A549 (cell line): ENCODE data around the gene WBP11. TPM values are rescaled to one million over a fixed set of nuclear protein-coding genes. Genes with fewer than 3 reads are reported as not detected.

Source experiments
- ATAC-seq, 2 experiments: fragments of 200-7000 bp in 1 of 2; fragments of >200 bp in 1 of 2; cut with Nextera tagmentation in 1 of 2; cut with Tn5 transposase in 1 of 2; 3 replicates each; pipeline versions ENCODE4 v1.8.0 to v1.9.1; 2018 to 2020; ENCODE audit warnings: mild to moderate bottlenecking in 1 of 2, moderate library complexity in 1 of 2
- CTCF ChIA-PET: fragments of 300-600 bp; sonication (Branson Sonifier 250); formaldehyde crosslinking; extraction: SDS; loops from one replicate; lab custom pipeline; 2021; ENCODE audit warnings: antibody characterized with exemption, inconsistent platforms; lab: Yijun Ruan, JAX
- POLR2A ChIA-PET: fragments of 350-600 bp; formaldehyde crosslinking; extraction: SDS; loops from one replicate; lab custom pipeline; 2021; ENCODE audit warnings: antibody characterized with exemption, inconsistent platforms; lab: Yijun Ruan, JAX
- DNase-seq, 2 experiments: peaks; one replicate each; pipeline versions ENCODE4 v3.0.0 to v3.0.0-alpha.2; 2011 to 2016; ENCODE audit warnings: low read depth in 1 of 2, low spot score in 1 of 2
- FAIRE-seq: peaks from 2 replicates; lab custom pipeline; 2011; peaks lifted over from hg19 to GRCh38; lab: Jason Lieb, UNC
- H3K27ac ChIP-seq, 2 experiments: fragments of >200 bp; sonication (Bioruptor Twin); formaldehyde crosslinking; 3 replicates each; pipeline ENCODE4 v1.5.1; 2016 to 2017
- H3K4me1 ChIP-seq: fragments of >200 bp; sonication (Bioruptor Twin); formaldehyde crosslinking; 3 replicates; pipeline ENCODE4 v1.6.1; 2016
- H3K4me2 ChIP-seq: fragments of >200 bp; sonication (Bioruptor Twin); formaldehyde crosslinking; 3 replicates; pipeline ENCODE4 v1.6.1; 2016
- H3K4me3 ChIP-seq: fragments of >200 bp; sonication (Bioruptor Twin); formaldehyde crosslinking; 3 replicates; pipeline ENCODE4 v1.5.1; 2016
- H3K9me3 ChIP-seq: fragments of >200 bp; sonication (Bioruptor Twin); formaldehyde crosslinking; 3 replicates; pipeline ENCODE4 v1.6.1; 2016
- BCL3 ChIP-seq: fragments of >200 bp; sonication (Bioruptor Twin); formaldehyde crosslinking; IDR thresholded peaks from 3 replicates; pipeline ENCODE4 v1.6.1; 2016
- BHLHE40 ChIP-seq: IDR thresholded peaks from 2 replicates; pipeline ENCODE4 v1.6.1; 2012; ENCODE audit warnings: low read depth, low read length, inconsistent platforms
- CBX8 ChIP-seq: fragments of 200-600 bp; sonication (generic); IDR thresholded peaks from 2 replicates; pipeline ENCODE4 v1.6.1; 2016
- CEBPB ChIP-seq, 2 experiments: fragments of >200 bp in 1 of 2; sonication (Bioruptor Twin) in 1 of 2; formaldehyde crosslinking in 1 of 2; IDR thresholded peaks; 2 replicates each; pipeline ENCODE4 v1.6.1; 2012 to 2016
- E2F6 ChIP-seq: IDR thresholded peaks from 2 replicates; pipeline ENCODE4 v1.6.1; 2012; ENCODE audit warnings: low read depth, borderline replicate concordance
- EP300 ChIP-seq, 2 experiments: fragments of >200 bp; sonication (Bioruptor Twin); formaldehyde crosslinking; IDR thresholded peaks; 2 replicates in 1 of 2; 3 replicates in 1 of 2; pipeline ENCODE4 v1.6.1; 2016 to 2017
- FOSB ChIP-seq: fragments of 250-450 bp; sonication (Bioruptor Pico); IDR thresholded peaks from 2 replicates; pipeline ENCODE4 v1.5.0; 2020; ENCODE audit warnings: mild to moderate bottlenecking, moderate library complexity
- FOXS1 ChIP-seq: fragments of 250-450 bp; sonication (Bioruptor Pico); IDR thresholded peaks from 2 replicates; pipeline ENCODE4 v1.5.0; 2020; ENCODE audit warnings: mild to moderate bottlenecking, moderate library complexity
- GATA3 ChIP-seq: IDR thresholded peaks from 2 replicates; pipeline ENCODE4 v1.6.1; 2012; ENCODE audit warnings: borderline replicate concordance
- HES2 ChIP-seq: fragments of >200 bp; sonication (Bioruptor Twin); formaldehyde crosslinking; IDR thresholded peaks from 2 replicates; pipeline ENCODE4 v1.6.1; 2016
- HMGXB4 ChIP-seq: fragments of 250-450 bp; sonication (Bioruptor Pico); IDR thresholded peaks from 2 replicates; pipeline ENCODE4 v1.5.0; 2021; ENCODE audit warnings: mild to moderate bottlenecking, moderate library complexity, borderline replicate concordance
- HOXA7 ChIP-seq: fragments of 250-450 bp; sonication (Bioruptor Pico); IDR thresholded peaks from 2 replicates; pipeline ENCODE4 v1.5.0; 2020; ENCODE audit warnings: mild to moderate bottlenecking, moderate library complexity
- JUN ChIP-seq, 2 experiments: fragments of >200 bp; sonication (Bioruptor Twin); formaldehyde crosslinking; IDR thresholded peaks; 2 replicates in 1 of 2; 3 replicates in 1 of 2; pipeline ENCODE4 v1.6.1; 2016 to 2017
- KDM5A ChIP-seq: fragments of 200-600 bp; sonication (generic); IDR thresholded peaks from 2 replicates; pipeline ENCODE4 v1.6.1; 2016; ENCODE audit warnings: antibody characterized with exemption, mild to moderate bottlenecking
- MYC ChIP-seq: IDR thresholded peaks from 2 replicates; pipeline ENCODE4 v1.6.1; 2012; ENCODE audit warnings: mild to moderate bottlenecking, inconsistent platforms, low read length, improper control_type of control experiment, borderline replicate concordance
- NFE2L2 ChIP-seq: fragments of 150-350 bp; conservative IDR thresholded peaks from 2 replicates; pipeline ENCODE4 v1.6.1; 2014; ENCODE audit warnings: low read length
- NPAS2 ChIP-seq: fragments of 250-450 bp; sonication (Bioruptor Pico); IDR thresholded peaks from 2 replicates; pipeline ENCODE4 v1.8.0; 2022; ENCODE audit warnings: mild to moderate bottlenecking, moderate library complexity, borderline replicate concordance
- PHF8 ChIP-seq: fragments of 200-600 bp; sonication (generic); IDR thresholded peaks from 2 replicates; pipeline ENCODE4 v1.6.1; 2016; ENCODE audit warnings: low read depth, mild to moderate bottlenecking, antibody characterized with exemption, moderate library complexity, borderline replicate concordance
- POLR2A ChIP-seq: IDR thresholded peaks from 2 replicates; pipeline ENCODE4 v1.6.1; 2012; ENCODE audit warnings: mild to moderate bottlenecking, low read length
- RAD21 ChIP-seq, 2 experiments: fragments of >200 bp in 1 of 2; sonication (Bioruptor Twin) in 1 of 2; formaldehyde crosslinking in 1 of 2; IDR thresholded peaks in 1 of 2; conservative IDR thresholded peaks in 1 of 2; 2 replicates in 1 of 2; 3 replicates in 1 of 2; pipeline ENCODE4 v1.6.1; 2012 to 2018; ENCODE audit warnings: inconsistent platforms in 1 of 2
- RARB ChIP-seq: fragments of 250-450 bp; sonication (Bioruptor Pico); IDR thresholded peaks from 2 replicates; pipeline ENCODE4 v1.8.0; 2021; ENCODE audit warnings: mild to moderate bottlenecking, moderate library complexity
- RCOR1 ChIP-seq: fragments of 150-350 bp; IDR thresholded peaks from 2 replicates; pipeline ENCODE4 v1.6.1; 2014; ENCODE audit warnings: antibody characterized with exemption, low read length, low read depth
- REST ChIP-seq: fragments of 200-600 bp; sonication (generic); IDR thresholded peaks from 2 replicates; pipeline ENCODE4 v1.6.1; 2016; ENCODE audit warnings: antibody characterized with exemption, mild to moderate bottlenecking, moderate library complexity
- TFCP2L1 ChIP-seq: fragments of 250-450 bp; sonication (Bioruptor Pico); IDR thresholded peaks from 2 replicates; pipeline ENCODE4 v1.5.0; 2021; ENCODE audit warnings: mild to moderate bottlenecking
- ZC3H11A ChIP-seq: fragments of 450-650 bp; IDR thresholded peaks from 2 replicates; pipeline ENCODE4 v1.6.1; 2014; ENCODE audit warnings: antibody characterized with exemption, mild to moderate bottlenecking
- ZFP36 ChIP-seq: fragments of 450-650 bp; IDR thresholded peaks from 2 replicates; pipeline ENCODE4 v1.6.1; 2014; ENCODE audit warnings: borderline replicate concordance; ENCODE audit not compliant: partially characterized antibody
- ZSCAN20 ChIP-seq: fragments of 250-450 bp; sonication (Bioruptor Pico); IDR thresholded peaks from 2 replicates; pipeline ENCODE4 v1.8.0; 2022; ENCODE audit warnings: mild to moderate bottlenecking, moderate library complexity
- WGBS: methylation state at CpG from one replicate; pipeline ENCODE4 v1.1.6; 2017; ENCODE audit errors: missing lambda C conversion rate; 5-methylcytosine and 5-hydroxymethylcytosine counted together
- polyA minus RNA-seq: library from RNA; depleted of rRNA, polyadenylated mRNA; stranded (reverse); fragments of >200 nt; gene quantifications from 2 replicates; pipeline ENCODE4 v1.2.3, GENCODE V29; 2011; rRNA and poly(A)+ RNA removed
- polyA plus RNA-seq, 4 experiments: library from polyadenylated mRNA; depleted of rRNA in 3 of 4; stranded (reverse); fragments of >200 nt; fragmentation: RNase III in 1 of 4; extraction: RNeasy Plus Mini Kit Qiagen cat#74134 plus additional on column Dnase treatment in 1 of 4; gene quantifications; 2 replicates in 3 of 4; 3 replicates in 1 of 4; pipeline ENCODE4 v1.2.3, GENCODE V29; 2011 to 2017
- TF ChIP-seq, protein P1 (sequence below): fragments of 450-650 bp; IDR thresholded peaks from 2 replicates; pipeline ENCODE4 v1.6.1; 2014; ENCODE audit warnings: antibody characterized with exemption
- TF ChIP-seq, protein P2 (sequence below): IDR thresholded peaks from 2 replicates; pipeline ENCODE4 v1.6.1; 2012

The WBP11 gene
- polyA plus RNA-seq (2011; rRNA removed), result 32.1 and 50.3 TPM in 2 replicates
- 26.9 and 30.3 TPM in 2 replicates for polyA plus RNA-seq (2012; cell fraction: cytosol; rRNA removed)
- polyA plus RNA-seq (2012; cell fraction: nucleus; rRNA removed), result 26.0 and 29.9 TPM in 2 replicates
- 45.7 to 52.2 TPM (median 50.3 TPM) in 3 replicates for polyA plus RNA-seq (2017; fragmentation: RNase III; extraction: RNeasy Plus Mini Kit Qiagen cat#74134 plus additional on column Dnase treatment)
- polyA minus RNA-seq, result 16.0 and 19.2 TPM in 2 replicates

- H3K9me3 ChIP-seq, result no peaks in the 10 kb centered on the region
- H3K4me1 ChIP-seq, result peaks cover 25% of the 10 kb centered on the region
- ATAC-seq (peak; percentile 100), DNase-seq (peak; percentile 99), FAIRE-seq (peak; percentile 98)
- ChIA-PET POLR2A (interaction anchor here (0.6 to 4.0 kb wide), 12 partner anchors 8 to 438 kb away, joined by 3 to 68 read pairs (median 6); a partner anchor contains a TSS), CTCF (interaction anchor here (1.0 to 2.1 kb wide), 7 partner anchors 8 to 418 kb away, joined by 3 to 14 read pairs (median 4); partner anchors contain the start of gene RERG)
- 3% methylated on average over 50 of the region's 50 CpGs for WGBS
- H3K27ac ChIP-seq, result peak within 1 kb of the TSS; percentile 89 to 95
- peak within 1 kb of the TSS; percentile 91 for H3K4me3 ChIP-seq
- H3K4me2 ChIP-seq, result peak within 1 kb of the TSS; percentile 89
- TF ChIP-seq JUN (IDR thresholded peaks at IDR 0.05) (peak; percentile 47 to 87; a peak in 4 of 5 replicates), POLR2A (peak; percentile 80), EP300 (IDR thresholded peaks at IDR 0.05) (no peak), KDM5A (peak; percentile 30; the same call in 1 of the 2 replicates), NFE2L2 (no peak), FOSB (CRISPR knock-in tag) (no peak), HMGXB4 (CRISPR knock-in tag) (no peak), BCL3 (peak; percentile 85), ZFP36 (no peak), BHLHE40 (no peak), REST (no peak), TFCP2L1 (no peak), ZC3H11A (no peak), CEBPB (IDR thresholded peaks at IDR 0.05) (no peak), RAD21 (conservative IDR thresholded peaks at IDR 0.05 in 1 of 2, IDR thresholded peaks at IDR 0.05 in 1 of 2) (no peak), RARB (CRISPR knock-in tag) (no peak), PHF8 (no peak; the same call in 1 of the 2 replicates), MYC (no peak), FOXS1 (no peak), RCOR1 (no peak), GATA3 (no peak), E2F6 (no peak), HOXA7 (no peak), HES2 (no peak), CBX8 (no peak), ZSCAN20 (CRISPR knock-in tag) (no peak), NPAS2 (CRISPR knock-in tag) (no peak)
- TF ChIP-seq, protein P1, sequence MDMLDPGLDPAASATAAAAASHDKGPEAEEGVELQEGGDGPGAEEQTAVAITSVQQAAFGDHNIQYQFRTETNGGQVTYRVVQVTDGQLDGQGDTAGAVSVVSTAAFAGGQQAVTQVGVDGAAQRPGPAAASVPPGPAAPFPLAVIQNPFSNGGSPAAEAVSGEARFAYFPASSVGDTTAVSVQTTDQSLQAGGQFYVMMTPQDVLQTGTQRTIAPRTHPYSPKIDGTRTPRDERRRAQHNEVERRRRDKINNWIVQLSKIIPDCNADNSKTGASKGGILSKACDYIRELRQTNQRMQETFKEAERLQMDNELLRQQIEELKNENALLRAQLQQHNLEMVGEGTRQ, result no peak
- TF ChIP-seq, protein P2, sequence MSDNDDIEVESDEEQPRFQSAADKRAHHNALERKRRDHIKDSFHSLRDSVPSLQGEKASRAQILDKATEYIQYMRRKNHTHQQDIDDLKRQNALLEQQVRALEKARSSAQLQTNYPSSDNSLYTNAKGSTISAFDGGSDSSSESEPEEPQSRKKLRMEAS, result peak; percentile 71
Observed at GRCh38 chr12:14803011-14803829, at the start of gene WBP11, which contains the start of gene C12orf60. WBP11 (minus strand) TSS chr12:14803478; CDS start chr12:14801383, 2,095 bp downstream. C12orf60 (plus strand) TSS chr12:14803670; CDS start chr12:14822936, 19,266 bp downstream.
